HepG2 (cell line): ENCODE results near the gene COL27A1. TPM values are rescaled to one million over a fixed set of nuclear protein-coding genes. Genes with fewer than 3 reads are reported as not detected.
A peak's percentile ranks its signal among the peaks of the same experiment; 100 is the strongest.

ENCODE experiments used
- ATAC-seq: fragments of 200-7000 bp; cut with Tn5 transposase; 3 replicates; pipeline ENCODE4 v1.9.1; 2020; ENCODE audit warnings: mild to moderate bottlenecking, moderate library complexity
- BruUV-seq: library from RNA; stranded (reverse); fragments of 400-500 nt; replicated peaks from 2 replicates; lab custom pipeline; 2021; lab: Mats Ljungman, UMichigan
- CTCF ChIA-PET: fragments of 300-600 bp; formaldehyde crosslinking; extraction: SDS; loops from one replicate; lab custom pipeline; 2021; ENCODE audit warnings: low total read pairs, inconsistent platforms, low intra/inter-chr PET ratio; lab: Yijun Ruan, JAX
- POLR2A ChIA-PET: fragments of 350-600 bp; sonication (Branson Sonifier 250); formaldehyde crosslinking; loops from one replicate; lab custom pipeline; 2020; ENCODE audit warnings: antibody characterized with exemption, inconsistent platforms; lab: Yijun Ruan, JAX
- DNase-seq: peaks from one replicate; pipeline ENCODE4 v3.0.0-alpha.2; 2015; ENCODE audit warnings: low spot score
- FAIRE-seq: peaks from 3 replicates; lab custom pipeline; 2011; peaks lifted over from hg19 to GRCh38; lab: Jason Lieb, UNC
- H2AFZ ChIP-seq: one replicate; pipeline ENCODE4 v1.6.1; 2011; ENCODE audit warnings: low read length, inconsistent platforms
- H3K27ac ChIP-seq: fragments of 300-600 bp; 3 replicates; pipeline ENCODE4 v1.8.0; 2011; ENCODE audit warnings: mixed run types, mild to moderate bottlenecking, mixed read lengths, low read length, inconsistent platforms; ENCODE audit not compliant: insufficient read depth; ENCODE audit errors: extremely low read length
- H3K27me3 ChIP-seq, 2 experiments: fragments of 200-600 bp in 1 of 2; 2 replicates in 1 of 2; 3 replicates in 1 of 2; pipeline versions ENCODE4 v1.6.0 to v1.8.0; 2011; ENCODE audit warnings: low read length in 2 of 2, mild to moderate bottlenecking in 2 of 2, moderate library complexity in 2 of 2, inconsistent platforms in 1 of 2; ENCODE audit not compliant: insufficient read depth in 2 of 2, control insufficient read depth in 1 of 2
- H3K36me3 ChIP-seq, 2 experiments: fragments of 200-600 bp in 1 of 2; replicated peaks in 1 of 2; 2 replicates in 1 of 2; 3 replicates in 1 of 2; pipeline versions ENCODE4 v1.5.1 to v1.8.0; 2011; ENCODE audit warnings: low read length in 2 of 2, inconsistent platforms in 1 of 2; ENCODE audit not compliant: insufficient read depth in 2 of 2, control insufficient read depth in 1 of 2
- H3K4me1 ChIP-seq: 2 replicates; pipeline ENCODE4 v1.5.1; 2012; ENCODE audit warnings: low read length, inconsistent platforms; ENCODE audit not compliant: insufficient read depth
- H3K4me2 ChIP-seq: 2 replicates; pipeline ENCODE4 v1.6.0; 2011; ENCODE audit warnings: low read depth, low read length, inconsistent platforms
- H3K4me3 ChIP-seq, 3 experiments: fragments of 200-600 bp in 1 of 3; sonication (generic), shearing (Covaris generic) in 1 of 3; replicated peaks in 1 of 3; 2 replicates each; pipeline ENCODE4 v1.5.1; 2011 to 2016; ENCODE audit warnings: low read length in 3 of 3, inconsistent platforms in 2 of 3, low read depth in 2 of 3, mild to moderate bottlenecking in 2 of 3, control low read depth in 1 of 3, mixed read lengths in 1 of 3; ENCODE audit not compliant: insufficient read depth in 1 of 3
- H3K79me2 ChIP-seq: one replicate; pipeline ENCODE4 v1.6.1; 2011; ENCODE audit warnings: low read length, inconsistent platforms; ENCODE audit not compliant: insufficient read depth
- H3K9ac ChIP-seq: 2 replicates; pipeline ENCODE4 v1.6.0; 2011; ENCODE audit warnings: mild to moderate bottlenecking, low read depth, low read length, inconsistent platforms; ENCODE audit not compliant: insufficient read depth
- H3K9me3 ChIP-seq: 2 replicates; pipeline ENCODE4 v1.5.1; 2012; ENCODE audit warnings: mild to moderate bottlenecking, low read length
- H4K20me1 ChIP-seq: 2 replicates; pipeline ENCODE4 v1.6.0; 2011; ENCODE audit warnings: inconsistent platforms, mild to moderate bottlenecking, low read length, moderate library complexity; ENCODE audit not compliant: insufficient read depth
- DDIT3 ChIP-seq: sonication (generic); formaldehyde crosslinking; IDR thresholded peaks from 2 replicates; pipeline ENCODE4 v1.4.0; 2020; ENCODE audit warnings: mild to moderate bottlenecking, missing genetic modification reagents
- GABPB1 ChIP-seq: IDR thresholded peaks from 2 replicates; pipeline ENCODE4 v1.6.1; 2016; ENCODE audit warnings: mild to moderate bottlenecking, missing genetic modification reagents, moderate library complexity, missing compliant biosample characterization
- IKZF4 ChIP-seq: sonication (generic); formaldehyde crosslinking; IDR thresholded peaks from 2 replicates; pipeline ENCODE4 v1.5.1; 2020; ENCODE audit warnings: borderline replicate concordance, mild to moderate bottlenecking, low read depth, missing genetic modification reagents; ENCODE audit errors: not compliant biosample characterization
- SMAD9 ChIP-seq: sonication (generic); formaldehyde crosslinking; IDR thresholded peaks from 2 replicates; pipeline ENCODE4 v1.5.1; 2020; ENCODE audit warnings: mild to moderate bottlenecking, missing genetic modification reagents
- TSC22D2 ChIP-seq: sonication (generic); formaldehyde crosslinking; IDR thresholded peaks from 2 replicates; pipeline ENCODE4 v1.5.1; 2020; ENCODE audit warnings: missing genetic modification reagents, mild to moderate bottlenecking, borderline replicate concordance
- USF2 ChIP-seq, 2 experiments: sonication (generic) in 1 of 2; formaldehyde crosslinking in 1 of 2; IDR thresholded peaks; 2 replicates each; pipeline versions ENCODE4 v1.5.1 to v1.6.1; 2011 to 2020; ENCODE audit warnings: borderline replicate concordance in 1 of 2, low read depth in 1 of 2, low read length in 1 of 2, mild to moderate bottlenecking in 1 of 2, missing genetic modification reagents in 1 of 2, moderate library complexity in 1 of 2
- ZBTB26 ChIP-seq: IDR thresholded peaks from 2 replicates; pipeline ENCODE4 v1.6.1; 2016; ENCODE audit warnings: missing compliant biosample characterization, missing genetic modification reagents, borderline replicate concordance
- ZNF691 ChIP-seq: sonication (generic); formaldehyde crosslinking; IDR thresholded peaks from 2 replicates; pipeline ENCODE4 v1.4.0; 2020; ENCODE audit warnings: missing genetic modification reagents, low read depth, mild to moderate bottlenecking, borderline replicate concordance
- ZNF816 ChIP-seq: sonication (generic); formaldehyde crosslinking; IDR thresholded peaks from 2 replicates; pipeline ENCODE4 v1.8.0; 2022; ENCODE audit warnings: missing genetic modification reagents, mild to moderate bottlenecking, borderline replicate concordance
- WGBS: methylation state at CpG from one replicate; pipeline ENCODE4 v1.1.6; 2017; ENCODE audit warnings: low lambda C conversion rate; 5-methylcytosine and 5-hydroxymethylcytosine counted together
- in situ Hi-C: cut with HindIII; loops from 2 replicates; pipeline ENCODE4 v1.10.0; 2017; ENCODE audit warnings: low pct_unique_long_range_greater_than_20kb; ENCODE audit not compliant: extremely low pct_ligation_motif_present
- intact Hi-C: fragments of 100-400 bp; cut with micrococcal nuclease; formaldehyde crosslinking; loops from one replicate; pipeline ENCODE4 v1.10.0; 2022; ENCODE audit not compliant: unreplicated experiment
- polyA plus RNA-seq, 8 experiments: library from polyadenylated mRNA; depleted of rRNA in 3 of 8; stranded (reverse) in 7 of 8; unstranded in 1 of 8; fragments of >200 nt; fragmentation: Illumina TruSeq in 4 of 8; extraction: Trizol in 4 of 8; gene quantifications; 2 replicates each; pipeline versions ENCODE4 v1.2.1 to v1.2.3, GENCODE V29; 2011 to 2016; ENCODE audit warnings: low read depth in 4 of 8, missing spikeins in 1 of 8, mixed read lengths in 1 of 8; ENCODE audit not compliant: insufficient read depth in 1 of 8
- total RNA-seq, 5 experiments: library from RNA; depleted of rRNA; stranded (reverse); fragments of >200 nt; fragmentation: Illumina TruSeq; extraction: Trizol; gene quantifications; 2 replicates each; pipeline ENCODE4 v1.2.3, GENCODE V29; 2016; ENCODE audit warnings: low read depth in 1 of 5

COL27A1 gene
- total and polyA plus RNA-seq, 2 of the 13 experiments (the other 11 are each of a cell fraction or from before 2014, with no cell fraction given): 71.3 to 89.1 TPM

- TF ChIP-seq USF2 (IDR thresholded peaks at IDR 0.05; ENCODE audit: low read depth, low read length) (no peak), USF2 (CRISPR knock-in tag; IDR thresholded peaks at IDR 0.05; ENCODE audit: borderline replicate concordance) (no peak)
- TF ChIP-seq, all 625 proteins: peak for 13
These were observed 789 bp downstream of the COL27A1 start (continued) for GRCh38 chr9:114155995-114156656.

GRCh38 chr9:114156657-114157421 is 1.5 kb downstream of the COL27A1 start:
- ChIA-PET CTCF (interaction anchor here (1.3 to 4.2 kb wide), 2 partner anchors 49 kb away, joined by 3 to 63 read pairs; no protein-coding TSS in a partner anchor), POLR2A (interaction anchor here (1.0 to 13.2 kb wide), 6 partner anchors 17 to 75 kb away, joined by 3 to 252 read pairs (median 8); partner anchors contain the start of gene KIF12)
- in situ Hi-C loops: loop anchor here (5.0 kb wide), 1 partner anchor 135 kb away; no protein-coding TSS in a partner anchor
- 47% methylated on average over 20 of the region's 31 CpGs for WGBS
- intact Hi-C loops: loop anchor here (5.0 kb wide), 3 partner anchors 35 to 135 kb away; no protein-coding TSS in a partner anchor
- Histone ChIP-seq H3K36me3 (peaks cover 10 to 30% of the 10 kb centered on the region in 2 experiments; a peak in 4 of 5 replicates), H3K4me2 (peak overlapping the region; percentile 94), H3K27ac (peak overlapping the region; percentile 59), H3K4me3 (peak overlapping the region; percentile 78 to 100 (median 94)), H3K79me2 (peaks cover 70% of the 10 kb centered on the region), H3K4me1 (peaks cover 71% of the 10 kb centered on the region), H3K27me3 (peaks cover 0 to 4% of the 10 kb centered on the region in 2 experiments; a peak in 1 of 5 replicates), H2AFZ (no peak overlapping the region), H4K20me1 (peaks cover 46% of the 10 kb centered on the region), H3K9me3 (no peaks in the 10 kb centered on the region), H3K9ac (peak overlapping the region; percentile 79)
- FAIRE-seq (no peak), DNase-seq (no peak), ATAC-seq (peak; percentile 48)
- no TSS peak for BruUV-seq
- TF ChIP-seq IKZF4 (CRISPR knock-in tag) (no peak), SMAD9 (CRISPR knock-in tag) (no peak), ZBTB26 (CRISPR knock-in tag) (no peak; the same call in 1 of the 2 replicates), DDIT3 (CRISPR knock-in tag) (no peak), GABPB1 (CRISPR knock-in tag) (peak; percentile 27; the same call in 1 of the 2 replicates), ZNF816 (CRISPR knock-in tag) (no peak), ZNF691 (CRISPR knock-in tag) (0 out of 2 replicates have a peak, but pooled peaks have one; percentile 30), TSC22D2 (CRISPR knock-in tag) (no peak)
